CD4-positive, alpha-beta T cell treated with Interleukin-17A for 1 hour (primary cell): ENCODE measurements around the gene EDEM2.
"Not testable (repeated sequence)": the region's sequence is repeated elsewhere in the genome, so short reads cannot be mapped to it uniquely, and the experiment has no call there.

ENCODE experiments used
- DNase-seq: peaks from one replicate; pipeline ENCODE4 v3.0.0-alpha.2; 2020

EDEM2 gene, protein sequence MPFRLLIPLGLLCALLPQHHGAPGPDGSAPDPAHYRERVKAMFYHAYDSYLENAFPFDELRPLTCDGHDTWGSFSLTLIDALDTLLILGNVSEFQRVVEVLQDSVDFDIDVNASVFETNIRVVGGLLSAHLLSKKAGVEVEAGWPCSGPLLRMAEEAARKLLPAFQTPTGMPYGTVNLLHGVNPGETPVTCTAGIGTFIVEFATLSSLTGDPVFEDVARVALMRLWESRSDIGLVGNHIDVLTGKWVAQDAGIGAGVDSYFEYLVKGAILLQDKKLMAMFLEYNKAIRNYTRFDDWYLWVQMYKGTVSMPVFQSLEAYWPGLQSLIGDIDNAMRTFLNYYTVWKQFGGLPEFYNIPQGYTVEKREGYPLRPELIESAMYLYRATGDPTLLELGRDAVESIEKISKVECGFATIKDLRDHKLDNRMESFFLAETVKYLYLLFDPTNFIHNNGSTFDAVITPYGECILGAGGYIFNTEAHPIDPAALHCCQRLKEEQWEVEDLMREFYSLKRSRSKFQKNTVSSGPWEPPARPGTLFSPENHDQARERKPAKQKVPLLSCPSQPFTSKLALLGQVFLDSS

GRCh38 chr20:35146920-35147574 is at the start of gene EDEM2:
Gene EDEM2, minus strand, starts transcription at chr20:35147336. Its CDS starts 78 bp downstream, at chr20:35147258.
- DNase-seq = peak; percentile 95

DNA sequence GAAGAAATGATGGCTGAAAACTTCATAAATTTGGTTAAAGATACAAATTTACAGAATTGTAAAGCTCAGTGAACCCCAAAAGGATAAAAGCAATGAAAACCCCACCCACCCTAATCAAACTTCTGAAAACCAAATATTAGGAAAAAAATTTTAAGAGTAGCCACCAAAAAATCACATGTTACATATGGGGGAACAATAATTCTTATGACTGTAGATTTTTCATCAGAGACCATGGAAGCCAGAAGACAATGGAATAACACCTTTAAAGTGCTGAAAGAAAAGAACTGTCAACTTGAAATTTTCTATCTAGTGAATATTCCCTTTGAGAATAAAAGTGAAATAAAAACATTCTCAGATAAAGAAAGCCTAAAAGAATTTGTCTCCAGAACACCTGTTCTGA is 49.2 kb upstream of the EDEM2 start:
- no peak for DNase-seq

GRCh38 chr20:35193031-35193791 is 46.1 kb upstream of the EDEM2 start:
- DNase-seq = not testable (repeated sequence)

DNA sequence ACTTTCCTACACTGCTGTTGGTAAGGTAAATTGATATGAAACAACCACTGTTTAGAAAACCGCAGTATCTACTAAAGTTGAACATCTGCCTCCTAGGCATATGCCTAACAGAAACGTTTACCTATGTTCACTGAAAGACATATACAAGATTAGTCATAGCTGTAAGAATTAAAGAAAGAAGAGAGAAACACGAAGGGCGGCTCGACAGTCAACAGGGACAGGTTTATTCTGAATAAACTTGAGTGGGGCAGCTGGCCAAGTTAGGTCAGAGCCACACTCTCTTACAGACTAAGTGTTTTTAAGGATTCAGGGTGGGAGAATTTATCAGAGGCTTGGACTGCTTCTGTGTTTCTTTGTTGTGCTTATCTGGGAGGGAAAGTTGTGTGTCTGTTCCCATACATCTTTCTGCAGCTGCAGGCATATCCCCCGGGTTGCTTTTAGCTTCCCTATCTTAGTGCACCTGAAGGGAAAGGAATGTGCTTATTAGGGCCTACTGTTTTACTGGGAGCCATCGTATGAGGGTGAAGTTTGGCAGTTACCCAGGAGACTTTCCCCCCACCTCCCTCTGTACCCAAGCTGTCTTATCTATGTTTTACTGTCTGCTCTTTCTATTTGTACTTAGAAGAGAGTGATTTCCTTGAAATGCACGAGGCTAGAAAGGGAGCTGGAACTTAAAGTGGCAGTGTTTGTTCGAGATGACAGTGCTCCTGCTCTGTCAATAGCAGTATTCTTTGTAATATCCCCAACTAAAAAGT is 45.2 kb upstream of the EDEM2 start:
- DNase-seq = no peak

DNA sequence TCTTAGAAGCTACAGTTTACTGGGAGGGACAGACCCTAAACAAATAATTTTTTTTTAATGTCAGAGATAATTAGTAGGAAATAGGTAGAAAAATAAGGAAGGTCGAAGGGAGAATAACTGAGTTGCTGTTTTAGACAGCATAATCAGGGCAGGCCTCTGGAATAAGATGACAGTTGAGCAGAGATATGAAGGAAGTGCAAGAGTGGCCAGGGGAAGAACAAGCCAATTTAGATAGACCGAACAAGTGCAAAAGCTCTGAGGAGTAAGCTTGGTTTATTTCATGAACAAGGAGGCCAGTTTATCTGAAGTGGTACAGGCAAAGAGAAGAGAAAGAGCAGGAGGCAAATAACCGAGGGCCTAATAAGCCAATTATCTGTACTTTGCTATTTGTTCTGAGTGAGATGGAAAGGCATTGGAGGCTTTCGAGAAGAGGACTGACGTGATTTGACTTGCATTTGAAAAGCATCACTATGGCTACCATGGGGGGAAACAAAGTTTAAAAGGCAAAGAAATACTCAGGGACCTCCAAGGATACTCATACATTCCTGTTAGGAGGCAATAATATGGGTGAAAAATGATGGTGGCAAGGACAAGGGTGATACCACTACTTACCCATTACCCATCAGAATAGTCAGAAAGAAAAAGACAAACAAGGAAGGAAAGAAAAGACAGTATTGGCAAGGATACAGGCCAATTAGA is 44.4 kb upstream of the EDEM2 start:
- no peak for DNase-seq

GRCh38 chr20:35190556-35190955 is 43.4 kb upstream of the EDEM2 start:
- no peak for DNase-seq

- not testable (repeated sequence) for DNase-seq
Observed at GRCh38 chr20:35189223-35189622, 42.1 kb upstream of the EDEM2 start.

DNA sequence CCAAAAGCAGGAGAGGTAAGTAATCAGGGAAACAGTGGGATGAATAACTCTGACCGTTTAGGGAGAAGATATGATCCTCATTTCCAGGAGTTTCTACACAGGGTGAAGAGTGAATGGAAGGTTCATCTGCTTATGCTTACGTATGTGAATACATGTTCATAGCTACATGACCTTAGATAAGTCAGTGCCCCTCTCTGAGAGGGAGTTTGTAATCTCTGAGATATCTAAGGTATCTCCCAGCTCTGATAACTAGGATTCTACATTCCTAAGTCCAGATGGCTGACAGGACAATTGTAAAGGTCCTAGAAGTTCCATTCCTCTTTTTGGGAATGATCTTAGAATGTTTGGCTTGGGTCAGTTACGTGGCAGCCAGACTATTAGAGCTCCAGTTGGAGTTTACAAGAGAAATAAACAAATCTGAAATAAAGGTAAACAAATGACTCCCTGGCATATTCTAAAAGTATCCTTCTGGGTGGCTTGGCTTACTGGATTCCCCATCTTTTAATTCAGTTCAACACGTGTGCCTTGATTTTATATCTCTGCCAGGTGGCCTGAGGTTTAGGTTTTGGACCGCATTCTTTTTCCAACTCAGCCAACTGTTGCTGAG is 40.6 kb upstream of the EDEM2 start:
- no peak for DNase-seq

DNA sequence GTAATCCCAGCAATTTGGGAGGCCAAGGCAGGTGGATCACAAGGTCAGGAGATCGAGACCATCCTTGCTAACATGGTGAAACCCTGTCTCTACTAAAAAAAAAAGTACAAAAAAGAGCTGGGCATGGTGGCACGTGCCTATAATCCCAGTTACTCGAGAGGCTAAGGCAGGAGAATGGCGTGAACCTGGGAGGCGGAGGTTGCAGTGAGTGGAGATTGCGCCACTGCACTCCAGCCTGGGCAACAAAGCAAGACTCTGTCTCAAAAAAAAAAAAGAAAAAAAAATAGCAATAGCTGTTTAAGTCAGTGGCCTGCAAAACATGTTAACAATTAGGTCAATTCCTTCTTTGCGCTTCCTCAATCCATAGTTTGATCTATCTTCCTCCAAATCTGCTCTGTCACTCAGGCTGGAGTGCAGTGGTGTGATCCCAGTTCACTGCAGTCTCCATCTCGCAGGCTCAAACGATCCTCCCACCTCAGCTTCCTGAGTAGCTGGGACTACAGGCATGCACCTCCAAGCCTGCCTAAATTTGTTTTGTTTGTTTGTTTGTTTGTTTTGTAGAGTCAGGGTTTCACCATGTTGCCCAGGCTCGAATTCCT is 39.7 kb upstream of the EDEM2 start:
- not testable (repeated sequence) for DNase-seq

GRCh38 chr20:35181731-35182130 is 34.6 kb upstream of the EDEM2 start:
- DNase-seq = no peak

DNA sequence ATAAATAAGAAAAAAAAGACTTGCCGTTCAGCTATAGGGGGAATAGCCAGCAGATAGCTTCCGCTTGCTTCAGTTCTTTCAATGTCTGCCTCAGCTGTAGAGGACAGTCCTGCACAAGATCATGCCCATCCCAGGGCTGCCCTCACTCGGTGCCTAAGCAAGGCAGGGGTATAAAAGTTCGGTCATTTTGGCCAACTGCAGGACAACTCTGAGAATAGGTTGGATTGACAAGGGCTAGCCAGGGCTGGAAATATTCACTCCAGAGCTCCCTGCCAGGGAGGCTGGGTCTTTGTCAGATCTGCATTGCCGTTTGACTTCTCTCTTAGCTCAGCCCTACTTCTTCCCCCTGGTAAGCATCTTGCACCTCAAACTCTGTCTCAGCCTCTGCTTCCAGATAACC is 33.1 kb upstream of the EDEM2 start:
- DNase-seq = no peak

- DNase-seq = no peak
Observed at GRCh38 chr20:35179292-35180212, 32.4 kb upstream of the EDEM2 start.

DNA sequence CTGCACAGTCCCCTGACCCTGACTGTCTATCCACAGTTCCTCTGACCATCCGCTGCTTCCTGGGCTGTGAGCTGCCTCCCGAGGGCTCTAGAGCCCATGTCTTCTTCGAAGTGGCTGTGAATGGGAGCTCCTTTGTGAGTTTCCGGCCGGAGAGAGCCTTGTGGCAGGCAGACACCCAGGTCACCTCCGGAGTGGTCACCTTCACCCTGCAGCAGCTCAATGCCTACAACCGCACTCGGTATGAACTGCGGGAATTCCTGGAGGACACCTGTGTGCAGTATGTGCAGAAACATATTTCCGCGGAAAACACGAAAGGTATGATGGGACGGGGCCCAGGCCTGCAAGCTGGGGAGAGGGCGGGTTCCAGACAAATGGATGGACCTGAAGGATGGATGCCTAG is 29.0 kb upstream of the EDEM2 start:
- no peak for DNase-seq

GRCh38 chr20:35174458-35175216 is 27.5 kb upstream of the EDEM2 start:
- DNase-seq = no peak

DNA sequence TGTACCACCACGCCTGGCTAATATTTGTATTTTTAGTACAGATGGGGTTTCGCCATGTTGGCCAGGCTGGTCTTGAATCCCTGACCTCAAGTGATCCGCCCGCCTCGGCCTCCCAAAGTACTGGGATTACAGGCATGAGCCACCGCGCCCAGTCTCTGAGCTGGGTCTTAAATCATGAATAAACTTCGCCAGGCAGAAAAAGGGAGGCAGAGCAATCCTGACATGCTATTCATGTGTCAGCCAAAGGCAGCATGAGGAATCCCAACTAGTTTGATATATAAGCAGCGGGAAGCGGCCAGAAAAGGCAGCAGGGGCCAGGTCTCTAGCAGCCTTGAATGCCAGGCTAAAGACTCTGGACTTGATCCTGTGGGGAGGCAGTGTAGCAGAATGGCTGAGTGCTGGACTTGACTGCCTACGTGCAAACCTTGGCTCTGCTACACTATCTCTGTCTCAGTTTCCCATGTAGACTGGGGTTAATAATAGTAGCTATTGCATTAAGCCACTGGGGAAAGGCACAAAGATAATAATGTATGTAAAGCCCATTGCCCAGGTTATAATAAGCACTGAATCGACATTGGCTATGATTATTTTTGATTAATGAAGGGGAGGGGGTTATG is 26.5 kb upstream of the EDEM2 start:
- no peak for DNase-seq

- no peak for DNase-seq
Observed at GRCh38 chr20:35172434-35172806, 25.3 kb upstream of the EDEM2 start.

DNA sequence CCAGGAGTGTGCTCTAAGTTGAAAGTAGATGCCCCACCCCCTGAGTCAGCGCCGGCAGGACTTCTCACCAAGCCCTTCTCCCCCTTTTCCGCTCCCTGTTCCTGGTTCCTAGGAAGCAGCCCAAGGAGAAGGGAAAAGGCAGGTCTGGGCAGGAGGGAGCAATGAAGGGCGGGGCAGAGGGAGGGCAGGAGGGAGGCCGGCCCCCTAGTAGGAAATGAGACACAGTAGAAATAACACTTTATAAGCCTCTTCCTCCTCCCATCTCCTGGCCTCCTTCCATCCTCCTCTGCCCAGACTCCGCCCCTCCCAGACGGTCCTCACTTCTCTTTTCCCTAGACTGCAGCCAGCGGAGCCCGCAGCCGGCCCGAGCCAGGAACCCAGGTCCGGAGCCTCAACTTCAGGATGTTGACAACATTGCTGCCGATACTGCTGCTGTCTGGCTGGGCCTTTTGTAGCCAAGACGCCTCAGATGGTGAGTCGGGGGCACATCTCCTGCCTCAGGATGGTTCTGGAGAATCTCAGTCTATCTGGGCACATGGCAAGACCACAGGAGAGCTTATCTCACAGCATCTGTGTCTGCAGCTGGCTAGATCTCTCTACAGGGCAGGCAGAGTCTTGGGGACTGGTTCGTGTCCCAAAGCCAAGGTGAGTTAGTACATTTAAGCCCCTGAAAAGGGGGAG is 24.8 kb upstream of the EDEM2 start, which contains the start of gene PROCR:
PROCR (plus strand) TSS at position 320 of the 681 bp plus-strand sequence; CDS start at position 403, 83 bp downstream.
- peak; percentile 13 for DNase-seq

DNA sequence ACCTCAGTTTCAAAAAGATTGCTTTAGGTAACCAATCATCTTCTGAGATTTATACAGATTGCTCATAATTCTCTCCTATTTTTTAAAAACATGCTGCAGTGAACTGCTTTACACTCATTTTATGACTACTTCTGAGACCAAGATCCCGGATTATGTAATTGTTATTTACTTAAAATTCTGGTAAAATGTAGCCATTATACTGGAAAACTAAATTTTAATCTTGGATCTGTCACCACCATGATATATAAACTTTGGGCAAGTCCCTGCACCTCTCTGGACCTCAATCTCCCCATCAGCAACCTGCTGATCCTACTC is 24.3 kb upstream of the EDEM2 start:
- DNase-seq = no peak
